ENCODE measurements around the gene MTMR8.

The MTMR8 gene

DNA sequence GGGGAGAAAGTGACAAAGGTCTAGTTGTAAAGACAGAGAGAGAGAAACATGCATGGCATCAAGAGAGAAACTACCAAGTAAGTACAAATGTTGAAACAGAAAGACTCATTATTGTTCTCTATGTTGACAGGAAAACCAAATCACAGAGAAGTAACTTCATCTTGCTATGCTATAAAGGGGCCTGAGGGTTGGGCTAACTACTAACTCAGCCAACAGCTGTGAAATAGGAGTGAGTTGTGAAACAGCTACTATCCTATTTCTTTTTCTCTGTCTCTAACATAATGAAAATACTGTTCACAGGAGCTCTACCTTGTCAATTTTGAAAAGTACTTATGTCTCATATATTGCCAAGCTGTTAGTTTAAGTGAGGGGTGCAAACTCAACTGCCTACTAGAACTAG lies 65.0 kb downstream of the MTMR8 start:
- DNase-seq (ENCODE audit: low read depth, low spot score), result no peak
- H3K4me3 ChIP-seq (ENCODE audit: low read depth, low read length), result no peak overlapping the region
- in situ Hi-C loops (cut with HindIII; ENCODE audit: low sequenced_read_pairs), result no loop called here
- TF ChIP-seq, protein P1, sequence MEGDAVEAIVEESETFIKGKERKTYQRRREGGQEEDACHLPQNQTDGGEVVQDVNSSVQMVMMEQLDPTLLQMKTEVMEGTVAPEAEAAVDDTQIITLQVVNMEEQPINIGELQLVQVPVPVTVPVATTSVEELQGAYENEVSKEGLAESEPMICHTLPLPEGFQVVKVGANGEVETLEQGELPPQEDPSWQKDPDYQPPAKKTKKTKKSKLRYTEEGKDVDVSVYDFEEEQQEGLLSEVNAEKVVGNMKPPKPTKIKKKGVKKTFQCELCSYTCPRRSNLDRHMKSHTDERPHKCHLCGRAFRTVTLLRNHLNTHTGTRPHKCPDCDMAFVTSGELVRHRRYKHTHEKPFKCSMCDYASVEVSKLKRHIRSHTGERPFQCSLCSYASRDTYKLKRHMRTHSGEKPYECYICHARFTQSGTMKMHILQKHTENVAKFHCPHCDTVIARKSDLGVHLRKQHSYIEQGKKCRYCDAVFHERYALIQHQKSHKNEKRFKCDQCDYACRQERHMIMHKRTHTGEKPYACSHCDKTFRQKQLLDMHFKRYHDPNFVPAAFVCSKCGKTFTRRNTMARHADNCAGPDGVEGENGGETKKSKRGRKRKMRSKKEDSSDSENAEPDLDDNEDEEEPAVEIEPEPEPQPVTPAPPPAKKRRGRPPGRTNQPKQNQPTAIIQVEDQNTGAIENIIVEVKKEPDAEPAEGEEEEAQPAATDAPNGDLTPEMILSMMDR (IDR thresholded peaks at IDR 0.05; ENCODE audit: low read depth, low read length), result no peak

DNA sequence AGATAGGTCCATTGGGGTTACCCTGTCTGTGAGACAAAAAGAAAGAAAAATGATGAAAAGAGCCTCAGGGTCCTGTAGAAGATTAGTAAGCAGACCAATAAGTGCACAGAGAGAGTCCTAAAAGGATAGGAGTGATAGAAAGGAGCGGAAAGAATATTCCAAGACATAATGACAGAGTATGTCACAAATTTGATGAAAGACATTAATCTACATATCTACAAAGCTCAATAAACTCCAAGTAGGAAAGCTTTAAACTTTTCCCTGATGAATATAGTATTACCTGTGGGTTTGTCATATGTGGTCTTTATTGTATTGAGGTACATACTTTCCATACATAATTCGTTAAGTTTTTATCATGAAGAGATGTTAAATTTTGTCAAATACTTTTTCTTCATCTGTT lies 73.7 kb downstream of the MTMR8 start:
- DNase-seq (ENCODE audit: low read depth, low spot score), result no peak
- in situ Hi-C loops (cut with HindIII; ENCODE audit: low sequenced_read_pairs), result no loop called here
- TF ChIP-seq, protein P1 (IDR thresholded peaks at IDR 0.05; ENCODE audit: low read depth, low read length), result no peak
- H3K4me3 ChIP-seq (ENCODE audit: low read depth, low read length), result no peak overlapping the region

DNA sequence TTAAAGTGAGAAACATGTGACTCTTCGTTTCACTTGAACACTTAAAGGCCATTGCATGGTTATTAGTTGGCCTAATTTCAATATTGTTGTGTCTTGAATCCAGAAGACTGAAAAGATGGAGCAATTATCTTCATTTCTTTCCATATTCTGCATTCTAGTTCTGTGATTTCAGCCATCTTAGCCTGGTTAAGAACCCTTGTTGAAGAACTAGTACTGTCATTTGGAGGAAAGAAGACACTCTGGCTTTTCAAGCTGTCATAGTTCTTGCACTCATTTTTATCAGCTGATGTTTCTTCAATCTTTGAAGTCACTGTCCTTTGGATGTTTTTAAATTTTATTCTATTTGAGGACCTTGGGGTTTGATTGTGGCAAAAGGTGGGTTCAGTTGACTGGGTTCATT lies 81.6 kb downstream of the MTMR8 start:
- TF ChIP-seq, protein P1 (IDR thresholded peaks at IDR 0.05; ENCODE audit: low read depth, low read length), result no peak
- in situ Hi-C loops (cut with HindIII; ENCODE audit: low sequenced_read_pairs), result no loop called here
- DNase-seq (ENCODE audit: low read depth, low spot score), result no peak
- H3K4me3 ChIP-seq (ENCODE audit: low read depth, low read length), result no peak overlapping the region

DNA sequence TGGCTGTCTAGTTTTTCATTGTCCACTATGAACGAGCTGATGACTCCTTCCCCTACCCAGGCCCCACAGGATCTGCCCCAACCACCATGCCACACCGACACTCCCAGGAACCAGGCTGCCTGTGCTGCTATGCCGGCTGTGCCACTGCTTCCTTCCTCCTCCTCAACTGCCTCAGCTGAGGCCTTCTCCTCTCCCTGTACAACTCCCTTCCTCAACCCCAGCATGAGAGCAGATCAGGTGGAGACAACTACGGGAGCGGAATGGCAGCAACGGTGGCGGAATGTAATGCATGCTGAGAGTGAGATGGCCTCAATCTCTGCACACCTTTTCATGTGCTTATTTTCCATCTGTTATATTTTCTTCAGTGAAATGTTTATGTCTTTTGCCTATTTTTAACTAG lies 88.5 kb downstream of the MTMR8 start:
- no peak overlapping the region for H3K4me3 ChIP-seq (ENCODE audit: low read depth, low read length)
- DNase-seq (ENCODE audit: low read depth, low spot score), result no peak
- TF ChIP-seq, protein P1 (IDR thresholded peaks at IDR 0.05; ENCODE audit: low read depth, low read length), result no peak
- in situ Hi-C loops (cut with HindIII; ENCODE audit: low sequenced_read_pairs), result no loop called here

DNA sequence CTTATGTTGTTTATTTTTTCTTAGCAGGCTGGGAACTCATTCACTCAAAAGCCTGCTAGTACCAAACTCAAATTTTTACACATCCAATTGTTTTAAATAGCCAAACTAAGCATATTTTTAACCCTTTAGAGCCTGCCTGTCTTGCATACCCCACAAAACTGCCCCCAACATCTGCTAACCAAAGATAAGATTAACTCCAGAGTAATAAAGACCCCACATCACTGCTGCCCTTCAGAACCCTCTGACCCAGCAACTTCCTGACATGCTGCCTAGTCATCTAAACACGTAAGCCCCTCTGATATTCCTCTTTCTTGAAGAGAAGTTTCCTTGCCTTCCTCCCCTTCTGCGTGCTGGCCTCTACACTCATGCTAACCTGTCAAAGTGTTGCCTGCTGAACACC lies 104.1 kb downstream of the MTMR8 start:
- H3K4me3 ChIP-seq (ENCODE audit: low read depth, low read length), result no peak overlapping the region
- in situ Hi-C loops (cut with HindIII; ENCODE audit: low sequenced_read_pairs), result no loop called here
- TF ChIP-seq, protein P1 (IDR thresholded peaks at IDR 0.05; ENCODE audit: low read depth, low read length), result no peak
- no peak for DNase-seq (ENCODE audit: low read depth, low spot score)

DNA sequence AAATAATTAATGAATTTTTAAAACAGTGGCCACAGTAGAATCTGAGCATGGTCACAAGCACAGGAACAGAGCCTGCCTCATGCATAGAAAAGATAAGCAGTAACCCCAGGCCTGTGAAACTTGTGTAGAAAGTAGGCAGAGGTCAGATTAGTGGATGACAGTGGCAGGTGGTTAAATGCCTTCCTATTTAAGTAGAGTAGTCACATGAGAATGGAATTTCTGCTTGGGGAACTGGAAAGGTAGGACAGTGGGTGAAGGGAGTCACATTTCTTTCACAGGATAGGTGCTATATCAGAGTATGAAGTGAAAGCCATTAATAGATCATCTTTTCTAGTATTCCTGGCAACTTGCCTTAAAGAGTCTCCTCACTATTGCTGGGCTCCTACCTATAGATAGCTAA lies 130.0 kb downstream of the MTMR8 start:
- H3K4me3 ChIP-seq (ENCODE audit: low read depth, low read length), result no peak overlapping the region
- no peak for DNase-seq (ENCODE audit: low read depth, low spot score)
- in situ Hi-C loops (cut with HindIII; ENCODE audit: low sequenced_read_pairs), result no loop called here
- TF ChIP-seq, protein P1 (IDR thresholded peaks at IDR 0.05; ENCODE audit: low read depth, low read length), result no peak

Measured in astrocyte of the spinal cord (primary cell).